Measurements from ENCODE around the gene CNDP2.

Gene CNDP2

DNA sequence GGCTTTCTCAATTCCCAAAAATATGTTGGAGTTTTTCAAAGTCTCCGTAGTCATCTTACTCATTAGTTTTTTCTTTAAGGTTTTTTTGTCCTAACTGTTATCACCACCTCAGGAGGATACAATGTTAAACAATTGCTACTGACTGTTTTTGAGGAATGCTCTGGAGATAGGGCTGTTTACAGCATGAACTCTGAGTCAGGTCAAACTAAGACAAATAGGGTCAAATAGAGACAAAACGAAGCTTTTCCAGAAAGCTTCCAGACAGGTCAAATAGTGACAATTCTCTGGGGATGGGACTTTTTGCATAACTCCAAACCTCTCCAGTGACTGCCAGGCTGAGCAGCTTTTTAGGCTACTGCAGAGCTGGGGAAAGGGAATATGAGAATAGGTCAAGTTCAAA lies 23.9 kb upstream of the CNDP2 start:
- DNase-seq (ENCODE audit: low read depth, low spot score) = no peak

DNA sequence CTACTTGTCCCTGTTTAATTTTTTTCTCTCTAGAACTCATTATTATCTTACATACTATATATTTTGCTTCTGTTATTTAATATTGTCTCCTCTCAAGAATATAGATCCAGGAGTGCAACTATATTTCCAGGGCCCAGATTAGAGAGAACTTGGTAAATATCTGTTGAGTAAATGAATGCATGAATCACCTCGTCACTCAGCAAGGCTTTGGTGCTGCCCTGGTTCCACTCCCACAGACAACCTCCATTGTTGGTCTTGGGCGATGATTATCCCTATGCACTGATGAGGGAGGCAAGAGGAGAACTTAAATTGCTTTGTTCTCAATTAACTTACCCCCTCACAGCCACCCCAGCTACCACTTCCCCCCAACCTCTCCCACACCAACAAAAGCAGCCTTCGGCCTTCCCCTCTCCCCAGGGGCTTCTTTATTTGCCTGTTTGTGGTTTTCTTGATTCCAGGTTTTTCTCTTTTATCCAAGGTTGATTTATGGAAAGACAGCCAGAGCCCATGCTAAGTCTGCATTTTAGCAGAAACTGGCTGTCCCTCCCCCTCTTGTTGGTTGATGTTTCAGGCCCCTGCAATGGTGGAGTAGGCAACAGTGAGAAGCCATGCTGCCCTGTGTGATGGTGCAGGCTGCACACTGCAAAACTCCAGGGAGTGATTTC lies 22.1 kb upstream of the CNDP2 start:
- DNase-seq (ENCODE audit: low read depth, low spot score) = no peak

DNA sequence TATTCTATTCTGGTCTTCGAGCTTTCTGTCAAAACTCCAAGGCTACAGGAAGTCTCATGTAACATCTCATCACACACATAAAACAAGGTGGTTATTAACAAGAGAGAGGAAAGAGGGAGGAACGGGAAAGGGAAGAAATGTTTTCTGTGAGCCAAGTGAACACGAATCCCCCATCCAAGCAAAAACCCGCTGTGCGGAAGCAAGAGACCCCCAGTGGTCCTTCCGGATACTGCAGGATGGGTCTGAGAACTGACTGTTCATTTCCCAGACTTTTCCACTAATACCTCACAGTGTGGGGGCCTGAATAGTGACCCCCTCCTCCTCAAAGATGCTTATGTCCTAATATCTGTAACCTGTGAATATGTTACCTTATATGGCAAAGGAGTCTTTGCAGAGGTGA lies 20.0 kb upstream of the CNDP2 start:
- DNase-seq (ENCODE audit: low read depth, low spot score) = no peak

DNA sequence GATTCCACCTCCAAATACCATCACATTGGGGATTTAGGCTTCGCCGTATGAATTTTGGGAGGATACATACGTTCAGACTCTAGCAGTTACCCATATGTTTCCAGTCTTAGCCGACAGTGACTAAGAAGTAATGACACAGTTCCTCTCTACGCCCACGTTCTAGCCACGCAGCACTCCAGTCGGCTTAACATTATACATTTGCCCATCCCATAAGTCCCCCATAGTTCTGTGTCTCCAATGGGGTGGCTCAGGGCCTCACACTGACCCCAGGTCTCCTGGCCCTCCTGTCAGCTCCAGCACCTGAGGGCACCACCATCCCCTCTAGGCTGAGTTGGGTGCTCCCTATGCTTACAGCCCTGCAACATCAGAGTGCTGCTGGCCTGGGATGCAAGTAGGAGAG lies 18.4 kb upstream of the CNDP2 start:
- no peak for DNase-seq (ENCODE audit: low read depth, low spot score)

DNA sequence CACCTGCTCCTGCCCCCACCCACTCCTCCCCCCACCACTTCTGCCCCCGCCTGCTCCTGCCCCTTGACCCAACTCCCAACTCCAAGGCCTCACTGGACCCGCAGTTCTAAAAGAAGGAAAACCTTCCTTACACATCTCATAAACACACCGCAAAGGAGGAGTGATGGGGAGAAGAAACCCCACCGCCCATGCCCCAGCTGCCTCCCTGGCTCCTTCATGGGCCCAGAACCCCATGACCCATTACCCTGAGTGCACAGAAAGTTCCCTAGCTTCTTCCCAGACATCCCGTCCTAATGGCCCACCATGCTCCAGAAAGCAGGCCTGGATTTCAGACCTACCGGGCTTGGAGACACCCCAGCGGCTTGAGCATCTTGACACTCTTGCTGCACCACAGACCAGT lies 17.8 kb upstream of the CNDP2 start:
- no peak for DNase-seq (ENCODE audit: low read depth, low spot score)

DNA sequence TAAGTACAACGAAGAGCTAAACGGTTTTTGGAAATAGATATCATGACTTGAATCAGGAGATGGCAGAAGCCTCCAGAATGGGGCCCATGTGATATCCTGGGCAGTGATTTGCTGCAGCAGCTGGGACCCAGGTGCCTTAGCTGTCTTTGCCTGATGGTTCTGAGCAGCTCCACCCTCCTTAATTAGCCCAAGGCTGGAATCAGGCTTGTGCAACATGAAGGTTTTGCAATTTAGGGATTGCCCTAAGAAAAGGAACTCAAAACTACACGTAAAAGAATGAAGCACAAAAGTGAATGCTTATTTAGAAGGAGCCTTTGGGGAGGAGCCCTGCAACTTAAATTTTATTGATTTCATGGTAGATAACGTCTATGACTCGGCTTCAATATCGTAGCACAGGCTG lies 17.3 kb upstream of the CNDP2 start:
- DNase-seq (ENCODE audit: low read depth, low spot score) = no peak

DNA sequence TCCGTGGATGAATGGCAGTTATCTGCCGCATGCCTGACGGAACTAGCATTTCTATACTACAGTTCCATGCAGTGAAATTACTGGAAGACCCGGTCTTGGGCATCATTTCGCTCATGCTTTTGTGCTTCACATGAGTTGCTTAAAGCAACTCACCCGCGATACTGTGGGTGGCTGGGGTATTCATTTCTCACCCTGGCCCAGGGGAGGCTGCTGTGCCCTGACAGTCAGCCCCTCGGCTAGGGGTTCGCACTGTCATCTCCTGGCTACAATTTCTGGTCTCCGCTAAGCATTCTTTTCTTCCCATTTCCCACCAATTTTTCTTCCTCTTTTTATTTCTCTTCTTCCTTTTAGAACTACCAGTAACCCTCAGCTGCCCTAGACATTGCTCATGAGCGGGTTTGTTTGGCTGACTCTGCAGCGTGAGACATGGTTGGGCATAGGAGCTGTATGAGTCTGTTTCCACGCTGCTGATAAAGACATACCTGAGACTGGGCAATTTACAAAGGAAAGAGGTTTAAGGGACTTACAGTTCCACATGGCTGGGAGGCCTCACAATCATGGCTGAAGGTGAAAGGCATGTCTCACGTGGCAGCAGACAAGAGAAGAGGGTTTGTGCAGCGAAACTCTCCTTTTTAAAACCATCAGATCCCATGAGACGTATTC lies 16.5 kb upstream of the CNDP2 start:
- no peak for DNase-seq (ENCODE audit: low read depth, low spot score)

DNA sequence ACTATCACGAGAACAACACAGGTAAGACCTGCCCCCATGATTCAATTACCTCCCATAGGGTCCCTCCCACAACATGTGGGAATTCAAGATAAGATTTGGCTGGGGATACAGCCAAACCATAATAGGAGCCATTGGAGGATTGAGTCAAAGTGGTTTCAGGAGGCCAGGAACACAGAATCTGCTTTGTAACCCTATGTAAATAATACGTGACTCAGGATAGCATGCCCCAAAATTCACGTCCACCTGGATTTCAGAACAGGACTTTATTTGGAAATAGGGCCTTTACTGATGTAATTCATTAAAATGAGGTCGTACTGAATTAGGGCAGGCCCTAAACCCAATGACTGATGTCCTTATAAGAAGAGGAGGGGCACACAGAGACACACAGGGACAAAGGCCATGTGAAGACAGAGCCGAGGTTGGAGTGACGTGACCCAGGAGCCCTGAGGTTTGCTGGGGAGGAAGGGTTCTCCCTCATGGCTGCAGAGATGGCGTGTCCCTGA lies 16.0 kb upstream of the CNDP2 start:
- DNase-seq (ENCODE audit: low read depth, low spot score) = no peak

DNA sequence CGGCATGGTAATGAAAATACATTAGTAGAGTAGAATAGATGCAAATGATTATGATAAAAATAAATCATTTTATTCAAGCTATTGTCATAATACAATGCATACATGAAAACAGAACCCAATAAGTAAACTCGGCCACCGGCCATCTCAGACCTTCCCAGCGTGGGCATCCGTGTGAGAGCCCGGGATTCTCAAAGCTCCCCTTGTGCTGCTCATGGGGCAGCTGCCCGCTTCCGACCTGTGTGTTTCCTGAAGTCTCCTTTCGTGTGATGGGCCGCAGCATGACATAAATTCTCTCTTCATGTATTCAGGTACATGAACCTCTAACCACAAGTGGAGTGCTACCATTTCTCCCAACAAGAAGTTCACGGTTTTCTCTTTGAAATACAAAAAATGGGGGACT lies 13.5 kb upstream of the CNDP2 start:
- no peak for DNase-seq (ENCODE audit: low read depth, low spot score)

DNA sequence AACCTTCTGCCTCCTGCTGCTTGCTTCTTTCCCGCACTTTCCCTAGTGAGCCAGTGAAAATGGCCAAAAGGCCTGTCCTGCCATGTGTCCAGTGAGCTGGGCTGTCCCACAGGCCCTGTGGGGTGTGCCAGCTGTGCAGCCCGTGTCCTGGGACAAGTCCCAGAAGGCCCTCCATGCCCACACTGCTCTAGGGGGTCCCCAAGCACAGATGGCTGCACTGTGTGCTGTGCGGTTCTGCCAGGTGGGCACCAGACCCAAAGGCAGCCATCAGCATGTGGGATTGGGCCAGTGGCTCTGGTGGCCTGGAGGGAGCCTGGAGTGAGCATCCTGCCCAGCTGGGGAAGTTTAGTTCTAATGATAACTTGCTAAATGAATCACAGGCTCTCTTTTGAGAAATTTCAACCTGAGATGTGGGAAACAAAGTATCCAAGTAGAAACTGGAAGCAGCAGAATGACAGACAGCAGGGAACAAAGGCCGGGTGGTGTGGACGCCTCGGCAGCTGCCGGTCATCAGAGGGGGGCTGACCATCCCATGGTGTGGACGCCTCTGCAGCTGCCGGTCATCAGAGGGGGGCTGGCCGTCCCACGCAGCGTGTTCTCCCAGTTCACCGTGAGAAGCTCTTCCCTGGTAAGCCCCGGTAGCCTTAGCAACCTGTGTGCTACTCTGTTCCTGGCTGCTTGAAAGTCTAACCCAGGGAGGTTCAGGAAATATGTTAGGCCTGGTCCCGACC lies 9.9 kb upstream of the CNDP2 start:
- no peak for DNase-seq (ENCODE audit: low read depth, low spot score)

DNA sequence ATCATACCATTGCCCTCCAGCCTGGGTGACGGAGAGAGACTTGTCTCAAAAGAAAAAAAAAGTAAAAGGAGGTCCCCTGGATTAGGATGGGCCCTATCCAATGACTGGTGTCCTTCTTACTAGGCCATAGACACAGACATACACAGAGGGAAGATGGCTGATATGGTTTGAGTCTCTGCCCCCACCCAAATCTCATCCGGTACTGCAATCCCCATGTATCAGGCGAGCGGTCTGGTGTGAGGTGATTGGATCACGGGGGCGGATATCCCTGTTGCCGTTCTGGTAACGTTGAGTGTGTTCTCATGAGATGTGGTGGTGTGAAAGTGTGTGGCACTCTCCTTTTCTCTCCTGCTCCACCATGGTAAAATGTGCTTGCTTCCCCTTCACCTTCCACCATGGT lies 7.8 kb upstream of the CNDP2 start:
- no peak for DNase-seq (ENCODE audit: low read depth, low spot score)

DNA sequence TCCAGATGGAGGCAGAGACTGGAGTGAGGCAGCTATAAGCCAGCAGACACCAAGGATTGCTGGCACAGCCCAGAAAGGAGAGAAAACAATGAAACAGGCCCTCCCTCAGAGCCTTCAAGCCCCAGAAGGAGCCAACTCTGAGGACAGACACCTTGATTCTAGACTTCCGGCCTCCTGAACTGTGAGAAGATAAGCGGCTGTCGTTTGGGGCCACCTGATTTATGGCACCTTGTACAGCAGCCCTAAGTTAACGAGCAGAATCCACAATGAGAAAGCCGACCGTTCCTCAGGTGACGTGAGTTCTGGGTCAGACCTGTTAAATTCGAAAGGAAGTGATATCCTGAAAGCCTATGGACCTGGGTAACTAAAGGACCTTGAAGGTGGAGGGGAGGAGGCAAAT lies 7.3 kb upstream of the CNDP2 start:
- DNase-seq (ENCODE audit: low read depth, low spot score) = no peak

DNA sequence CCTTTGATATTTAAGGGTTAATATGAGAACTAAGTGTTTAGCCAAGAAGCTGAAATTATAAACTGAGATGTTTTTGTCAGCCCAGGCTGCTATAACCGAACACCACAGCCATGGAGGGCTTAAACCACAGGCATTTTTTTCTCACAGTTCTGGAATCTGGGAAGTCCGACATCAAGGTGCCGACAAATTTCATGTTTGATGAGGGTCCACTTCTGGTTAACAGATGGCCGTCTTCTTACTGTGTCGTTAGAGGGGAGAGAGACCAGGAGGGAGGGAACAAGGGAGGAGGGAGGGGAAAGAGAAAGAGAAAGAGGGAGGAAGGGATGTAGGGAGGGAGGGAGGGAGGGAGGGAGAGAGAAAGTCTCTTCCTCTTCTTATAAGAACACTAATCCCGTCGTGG lies 6.5 kb upstream of the CNDP2 start:
- DNase-seq (ENCODE audit: low read depth, low spot score) = no peak

DNA sequence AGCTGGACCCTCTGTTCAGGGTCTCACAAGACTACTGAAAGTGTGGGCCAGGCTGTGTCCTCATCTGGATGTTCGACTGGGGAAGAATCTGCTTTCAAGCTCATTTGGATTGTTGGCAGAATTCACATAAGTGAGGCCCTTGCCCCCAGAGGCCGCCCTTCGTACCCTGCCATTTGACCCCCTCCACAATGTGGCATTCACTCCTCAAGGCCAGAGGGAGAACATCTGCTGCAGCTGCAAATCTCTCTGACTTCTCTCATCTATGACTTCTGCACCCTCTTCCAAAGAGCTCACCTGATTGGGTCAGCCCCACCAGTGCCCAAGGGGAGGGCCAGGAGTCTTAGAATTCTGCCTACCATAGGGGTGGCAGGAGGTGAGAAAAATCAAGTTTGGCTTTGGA lies 3.9 kb upstream of the CNDP2 start:
- DNase-seq (ENCODE audit: low read depth, low spot score) = no peak

DNA sequence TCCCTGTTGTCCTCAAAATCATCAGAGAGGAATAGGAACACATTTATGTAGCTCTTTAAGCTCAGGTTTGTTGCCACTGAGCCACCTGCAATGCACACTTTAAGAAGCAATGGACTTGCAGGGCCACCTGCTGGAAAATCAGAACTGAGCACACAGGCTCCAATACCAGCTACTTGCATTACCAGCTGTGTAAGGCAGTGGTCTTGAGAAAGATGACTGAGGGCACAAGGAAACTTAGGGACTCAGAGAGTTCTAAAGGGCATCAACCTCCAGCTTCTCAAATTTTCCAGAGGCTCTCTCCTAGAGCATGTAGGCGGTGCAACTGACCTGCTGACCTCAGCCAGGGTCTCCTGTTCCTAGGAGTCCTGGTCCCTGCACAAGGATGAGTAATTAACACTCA lies 2.5 kb upstream of the CNDP2 start:
- DNase-seq (ENCODE audit: low read depth, low spot score) = peak; percentile 37

DNA sequence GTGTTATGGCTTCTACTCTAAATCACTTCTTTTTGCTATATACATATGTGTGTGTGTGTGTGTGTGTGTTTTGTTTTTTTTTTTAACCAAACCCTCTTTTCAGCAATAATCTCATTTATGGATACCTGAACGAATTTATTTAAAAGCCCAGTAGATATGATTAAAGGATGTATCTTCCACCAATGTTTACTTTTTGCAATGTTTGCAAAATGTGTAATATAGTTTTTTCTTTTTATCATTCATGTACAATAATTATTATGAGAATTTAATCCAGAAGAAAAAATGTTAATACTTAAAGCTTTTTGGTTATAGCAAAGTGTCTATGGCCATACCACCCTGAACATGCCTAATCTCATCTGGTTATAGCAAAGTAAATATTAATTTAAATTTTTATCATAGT lies 1.6 kb upstream of the CNDP2 start:
- no peak for DNase-seq (ENCODE audit: low read depth, low spot score)

DNA sequence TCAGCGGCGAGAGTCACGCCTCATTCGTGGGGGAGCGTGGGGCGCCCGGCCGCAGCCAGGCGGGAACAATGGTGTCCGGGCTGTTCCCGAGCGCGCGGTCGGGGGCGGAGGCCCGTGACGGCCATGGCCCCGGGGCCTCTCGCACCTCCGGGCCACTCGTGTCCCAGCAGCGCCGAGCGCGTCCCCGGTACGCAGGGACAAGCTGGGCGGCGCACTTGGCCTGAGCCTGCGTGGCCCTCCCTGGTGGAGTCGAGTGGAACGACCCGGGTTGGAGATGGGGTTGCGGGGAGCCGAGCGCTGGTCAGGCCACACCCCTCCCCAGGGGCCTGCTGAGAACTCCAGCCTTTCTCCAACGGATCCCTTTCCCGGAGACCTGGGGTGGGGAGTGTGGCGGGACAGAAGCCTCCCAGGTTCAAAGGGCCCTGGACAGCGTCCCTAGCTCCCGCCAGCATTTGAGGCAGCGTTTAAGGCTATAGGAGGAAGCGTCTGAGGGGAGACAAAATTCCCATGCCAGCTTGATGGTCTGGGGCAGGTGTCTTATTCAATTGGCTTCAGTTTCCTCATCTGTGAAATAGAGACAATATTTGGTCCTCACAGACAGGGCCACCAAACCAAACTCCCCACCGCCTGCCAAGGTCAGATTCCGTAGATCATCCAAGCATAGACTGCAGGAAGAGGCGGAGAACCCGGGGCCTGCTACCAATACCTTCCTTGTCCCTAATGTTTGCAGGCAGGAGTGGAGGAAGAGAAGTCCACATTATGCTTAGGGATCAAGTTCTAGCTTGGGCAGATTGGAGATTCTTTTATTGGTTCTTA lies 553 bp downstream of the CNDP2 start:
- DNase-seq (ENCODE audit: low read depth, low spot score) = no peak

DNA sequence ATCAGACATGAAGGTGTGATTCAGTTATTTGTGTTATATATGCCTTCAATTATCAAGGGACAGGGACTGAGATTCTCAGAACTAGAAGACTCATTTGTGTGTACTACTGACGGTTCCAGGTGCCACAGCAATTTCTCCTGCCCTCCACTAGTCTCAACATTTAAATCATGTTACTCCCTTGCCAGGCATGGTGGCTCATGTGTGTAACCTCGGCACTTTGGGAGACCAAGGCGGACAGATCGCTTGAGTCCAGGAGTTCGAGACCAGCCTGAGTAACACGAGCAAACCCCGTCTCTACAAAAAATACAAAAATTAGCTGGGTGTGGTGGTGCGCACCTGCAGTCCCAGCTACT lies 1.1 kb downstream of the CNDP2 start:
- no peak for DNase-seq (ENCODE audit: low read depth, low spot score)

DNA sequence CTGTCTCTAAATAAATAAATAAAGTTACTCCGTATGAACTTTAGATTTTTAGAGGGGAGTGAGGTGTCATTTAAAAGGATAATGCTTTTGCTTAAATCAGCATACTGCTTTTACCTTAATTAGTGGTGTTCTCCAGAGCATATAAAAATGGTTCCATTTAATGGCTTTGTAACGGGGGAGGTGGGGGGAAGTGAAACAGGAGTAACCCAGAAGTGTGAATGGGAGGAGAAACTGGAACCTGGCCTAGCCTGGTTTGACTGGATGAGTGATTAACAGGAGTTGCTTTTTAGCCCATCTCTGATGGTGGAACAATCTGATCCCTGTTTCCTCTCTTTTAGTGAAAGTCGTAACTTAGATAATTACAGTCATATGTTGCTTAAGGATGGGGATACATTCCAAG lies 1.6 kb downstream of the CNDP2 start:
- no peak for DNase-seq (ENCODE audit: low read depth, low spot score)

DNA sequence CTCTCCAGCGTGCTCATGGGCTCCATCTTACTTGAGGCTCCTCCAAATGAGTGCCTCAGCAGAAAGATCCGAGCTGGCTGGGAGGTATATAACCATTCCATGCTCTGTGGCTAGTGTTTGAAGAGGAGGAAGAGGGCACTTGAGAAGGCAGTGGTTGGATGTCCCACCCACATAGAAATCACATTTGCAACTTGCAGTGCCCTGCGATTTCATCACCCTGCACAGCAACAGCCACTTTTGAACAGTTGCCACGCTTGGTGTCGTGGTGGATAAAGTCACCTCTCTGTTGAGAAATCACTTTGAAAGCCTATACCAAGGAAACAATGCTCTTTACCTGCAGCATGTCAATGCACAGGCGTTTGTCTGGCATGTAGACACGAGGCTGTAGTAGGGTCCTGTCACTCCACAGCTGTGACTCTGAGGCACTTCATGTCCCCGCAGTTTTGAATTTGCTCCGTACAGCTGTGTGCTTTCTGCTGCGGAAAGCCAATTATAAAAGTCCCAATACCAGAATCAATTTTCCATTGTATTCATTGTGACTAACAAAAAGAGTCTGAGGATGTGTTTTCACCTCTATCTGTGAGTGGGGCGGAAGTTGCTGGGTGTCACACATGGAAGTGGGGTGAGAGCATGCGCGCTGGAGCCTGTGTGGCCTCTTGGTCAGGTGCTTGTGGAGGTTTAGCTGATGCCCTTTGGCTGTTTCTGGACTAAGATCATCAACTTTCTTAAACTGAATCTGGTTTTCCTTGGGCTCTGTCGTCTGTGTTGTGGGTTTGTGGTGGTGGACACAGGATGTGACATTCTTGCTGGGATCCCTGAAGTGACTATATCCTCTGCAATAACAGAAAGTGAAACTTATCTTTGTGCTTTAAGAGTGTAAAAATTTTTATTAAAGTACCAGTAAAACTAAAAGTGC lies 2.8 kb downstream of the CNDP2 start:
- peak; percentile 56 for DNase-seq (ENCODE audit: low read depth, low spot score)

DNA sequence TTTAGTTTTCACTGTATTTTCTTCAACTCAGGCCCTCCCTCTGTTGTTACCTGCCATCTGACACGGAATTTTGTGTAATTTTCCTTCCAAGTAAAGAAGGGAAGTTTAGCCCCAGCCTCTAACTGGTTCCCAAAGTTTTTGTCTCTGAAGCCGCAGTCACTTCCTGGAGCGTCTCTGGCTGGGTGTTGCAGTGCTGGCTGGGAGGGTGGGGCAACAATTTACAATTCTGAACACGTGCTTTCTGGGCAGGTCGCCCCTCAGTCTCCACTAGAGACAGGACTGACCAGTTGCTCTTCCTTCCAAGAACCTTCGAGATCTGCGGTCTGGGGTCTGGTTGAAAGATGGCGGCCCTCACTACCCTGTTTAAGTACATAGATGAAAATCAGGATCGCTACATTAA lies 3.5 kb downstream of the CNDP2 start:
- DNase-seq (ENCODE audit: low read depth, low spot score) = no peak

All from activated CD4-positive, CD25-positive, alpha-beta regulatory T cell treated with anti-CD3 and anti-CD28 coated beads, Interleukin-2, amount 50 U/mL, for 16 hours (primary cell).